B cell (primary cell): Measurements from ENCODE around the gene PRKD2. TPM values are rescaled to one million over a fixed set of nuclear protein-coding genes. Genes with fewer than 3 reads are reported as not detected.

Experiments used
- ATAC-seq: fragments of 200-7000 bp; cut with Tn5 transposase; one replicate; pipeline ENCODE4 v1.10.0; 2021; ENCODE audit warnings: low read depth, mild to moderate bottlenecking, moderate number of reproducible peaks, moderate library complexity
- CTCF ChIA-PET: fragments of 350-600 bp; sonication (Branson Sonifier 250); formaldehyde crosslinking; loops from one replicate; lab custom pipeline; 2021; ENCODE audit warnings: antibody characterized with exemption, inconsistent platforms; lab: Charles Lee
- POLR2A ChIA-PET: fragments of 350-600 bp; sonication (Branson Sonifier 250); formaldehyde crosslinking; loops from one replicate; lab custom pipeline; 2021; ENCODE audit warnings: antibody characterized with exemption; lab: Charles Lee
- DNase-seq: peaks from one replicate; pipeline ENCODE4 v3.0.0; 2013
- H2AFZ ChIP-seq: 2 replicates; pipeline ENCODE4 v1.6.1; 2012; ENCODE audit warnings: mild to moderate bottlenecking, low read depth, low read length; ENCODE audit not compliant: insufficient read depth, poor library complexity, severe bottlenecking
- H3K27ac ChIP-seq, 2 donors: 1 replicate in 1 of 2; 2 replicates in 1 of 2; pipeline ENCODE4 v1.5.1; 2012 to 2013; ENCODE audit warnings: low read length in 2 of 2, mild to moderate bottlenecking in 2 of 2, moderate library complexity in 1 of 2
- H3K27me3 ChIP-seq, 4 experiments: fragments of 200-600 bp in 1 of 4; sonication (generic) in 1 of 4; replicated peaks in 1 of 4; 1 replicate in 2 of 4; 2 replicates in 2 of 4; pipeline versions ENCODE4 v1.6.1 to v1.7.0; 2013 to 2016; ENCODE audit warnings: low read length in 3 of 4, mild to moderate bottlenecking in 2 of 4, mixed read lengths in 1 of 4, moderate library complexity in 1 of 4; ENCODE audit not compliant: insufficient read depth in 4 of 4, control insufficient read depth in 3 of 4; ENCODE audit errors: control extremely low read depth in 1 of 4
- H3K36me3 ChIP-seq, 2 experiments: replicated peaks in 1 of 2; 1 replicate in 1 of 2; 2 replicates in 1 of 2; pipeline versions ENCODE4 v1.6.1 to v1.7.1; 2013; ENCODE audit warnings: low read length in 1 of 2; ENCODE audit not compliant: insufficient read depth in 2 of 2, control insufficient read depth in 1 of 2; ENCODE audit errors: control extremely low read depth in 1 of 2, extremely low read depth in 1 of 2
- H3K4me1 ChIP-seq, 2 donors: fragments of 200-600 bp in 1 of 2; sonication (generic) in 1 of 2; 1 replicate in 1 of 2; 2 replicates in 1 of 2; pipeline versions ENCODE4 v1.5.1 to v1.6.1; 2013 to 2017; ENCODE audit warnings: low read length in 2 of 2; ENCODE audit not compliant: control insufficient read depth in 2 of 2, insufficient read depth in 2 of 2
- H3K4me2 ChIP-seq: replicated peaks from 2 replicates; pipeline ENCODE3; 2012; ENCODE audit warnings: mild to moderate bottlenecking, low read depth, low read length; ENCODE audit not compliant: poor library complexity, severe bottlenecking
- H3K4me3 ChIP-seq, 5 experiments: fragments of 200-600 bp in 1 of 5; sonication (generic) in 1 of 5; 1 replicate in 3 of 5; 2 replicates in 2 of 5; pipeline versions ENCODE4 v1.5.1 to v1.7.0; 2011 to 2016; ENCODE audit warnings: low read length in 4 of 5, mild to moderate bottlenecking in 4 of 5, low read depth in 2 of 5, control low read depth in 1 of 5, moderate library complexity in 1 of 5; ENCODE audit not compliant: insufficient read depth in 1 of 5; ENCODE audit errors: control extremely low read depth in 1 of 5, extremely low read depth in 1 of 5
- H3K79me2 ChIP-seq: fragments of 200-600 bp; sonication (generic); one replicate; pipeline ENCODE4 v1.6.0; 2016; ENCODE audit warnings: low read length; ENCODE audit not compliant: control insufficient read depth, insufficient read depth
- H3K9ac ChIP-seq: fragments of 200-600 bp; sonication (generic); 2 replicates; pipeline ENCODE4 v1.6.1; 2017; ENCODE audit warnings: mild to moderate bottlenecking, low read length, moderate library complexity
- H3K9me3 ChIP-seq, 3 donors: one replicate each; pipeline versions ENCODE4 v1.6.1 to v1.7.1; 2013; ENCODE audit warnings: low read length in 2 of 3; ENCODE audit not compliant: control insufficient read depth in 2 of 3, insufficient read depth in 1 of 3; ENCODE audit errors: control extremely low read depth in 1 of 3
- H4K20me1 ChIP-seq: 2 replicates; pipeline ENCODE4 v1.6.0; 2012; ENCODE audit warnings: mild to moderate bottlenecking, low read length; ENCODE audit not compliant: insufficient read depth, control insufficient read depth, poor library complexity, severe bottlenecking
- H3K27ac Mint-ChIP-seq: one replicate; pipeline ENCODE4 v1.8.0; 2021; ENCODE audit warnings: mixed read lengths
- H3K27me3 Mint-ChIP-seq: one replicate; pipeline ENCODE4 v1.8.0; 2021; ENCODE audit warnings: mixed read lengths
- H3K4me1 Mint-ChIP-seq: one replicate; pipeline ENCODE4 v1.8.0; 2021; ENCODE audit warnings: mixed read lengths
- H3K4me3 Mint-ChIP-seq: one replicate; pipeline ENCODE4 v1.8.0; 2021; ENCODE audit warnings: mixed read lengths
- H3K9me3 Mint-ChIP-seq: one replicate; pipeline ENCODE4 v1.8.0; 2022; ENCODE audit warnings: mixed read lengths; ENCODE audit not compliant: insufficient read depth
- EZH2 ChIP-seq: IDR thresholded peaks from 2 replicates; pipeline ENCODE4 v1.6.1; 2012; ENCODE audit warnings: borderline replicate concordance, low read depth, mild to moderate bottlenecking, moderate library complexity, low read length; ENCODE audit not compliant: insufficient read depth, poor library complexity, severe bottlenecking
- WGBS: methylation state at CpG from one replicate; pipeline ENCODE4 v1.1.5; 2013; ENCODE audit warnings: missing lambda C conversion rate; ENCODE audit not compliant: insufficient coverage; 5-methylcytosine and 5-hydroxymethylcytosine counted together
- intact Hi-C: fragments of 100-400 bp; cut with micrococcal nuclease; formaldehyde crosslinking; loops from one replicate; pipeline ENCODE4 v1.10.0; 2022
- polyA plus RNA-seq: library from polyadenylated mRNA; depleted of rRNA; stranded (reverse); fragments of >200 nt; gene quantifications from 2 replicates; pipeline ENCODE4 v1.2.3, GENCODE V29; 2012
- total RNA-seq, 2 donors: library from RNA; stranded (reverse); fragments of 120-200 nt in 1 of 2; gene quantifications; 1 replicate in 1 of 2; 2 replicates in 1 of 2; pipeline versions ENCODE4 v1.2.3 to v1.2.4, GENCODE V29; 2013 to 2022
- TF ChIP-seq, protein P1 (sequence below): fragments of 200-600 bp; IDR thresholded peaks from one replicate; pipeline ENCODE4 v1.8.0; 2022; ENCODE audit warnings: antibody characterized with exemption, mild to moderate bottlenecking

The PRKD2 gene
- total and polyA plus RNA-seq, 2 donors (not counting 1 experiment from before 2014, with no cell fraction given) = 192 to 208 TPM

GRCh38 chr19:46730187-46730586 lies 13.3 kb upstream of the PRKD2 start:
- ChIA-PET POLR2A (interaction anchor here (4.0 kb wide), 1 partner anchor 11 kb away, joined by 12 read pairs; no protein-coding TSS in a partner anchor), CTCF (interaction anchor here (0.9 to 14.9 kb wide), 12 partner anchors 11 to 118 kb away, joined by 3 to 353 read pairs (median 8); partner anchors contain the start of genes DACT3 and PRKD2)
- H4K20me1 ChIP-seq = peaks cover 62% of the 10 kb centered on the region
- H2AFZ ChIP-seq = no peak overlapping the region
- H3K79me2 ChIP-seq = peaks cover 62% of the 10 kb centered on the region
- Mint-ChIP-seq H3K27me3 (no peaks in the 10 kb centered on the region), H3K4me3 (no peak overlapping the region), H3K9me3 (no peaks in the 10 kb centered on the region), H3K27ac (no peak overlapping the region), H3K4me1 (peaks cover 26% of the 10 kb centered on the region)
- H3K4me1 ChIP-seq = peaks cover 10% of the 10 kb centered on the region in 2 donors
- no peaks in the 10 kb centered on the region for H3K27me3 ChIP-seq
- H3K9me3 ChIP-seq = no peaks in the 10 kb centered on the region
- H3K36me3 ChIP-seq = peaks cover 1 to 88% of the 10 kb centered on the region in 2 experiments
- TF ChIP-seq EZH2 = no peak
- TF ChIP-seq, protein P1, sequence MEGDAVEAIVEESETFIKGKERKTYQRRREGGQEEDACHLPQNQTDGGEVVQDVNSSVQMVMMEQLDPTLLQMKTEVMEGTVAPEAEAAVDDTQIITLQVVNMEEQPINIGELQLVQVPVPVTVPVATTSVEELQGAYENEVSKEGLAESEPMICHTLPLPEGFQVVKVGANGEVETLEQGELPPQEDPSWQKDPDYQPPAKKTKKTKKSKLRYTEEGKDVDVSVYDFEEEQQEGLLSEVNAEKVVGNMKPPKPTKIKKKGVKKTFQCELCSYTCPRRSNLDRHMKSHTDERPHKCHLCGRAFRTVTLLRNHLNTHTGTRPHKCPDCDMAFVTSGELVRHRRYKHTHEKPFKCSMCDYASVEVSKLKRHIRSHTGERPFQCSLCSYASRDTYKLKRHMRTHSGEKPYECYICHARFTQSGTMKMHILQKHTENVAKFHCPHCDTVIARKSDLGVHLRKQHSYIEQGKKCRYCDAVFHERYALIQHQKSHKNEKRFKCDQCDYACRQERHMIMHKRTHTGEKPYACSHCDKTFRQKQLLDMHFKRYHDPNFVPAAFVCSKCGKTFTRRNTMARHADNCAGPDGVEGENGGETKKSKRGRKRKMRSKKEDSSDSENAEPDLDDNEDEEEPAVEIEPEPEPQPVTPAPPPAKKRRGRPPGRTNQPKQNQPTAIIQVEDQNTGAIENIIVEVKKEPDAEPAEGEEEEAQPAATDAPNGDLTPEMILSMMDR = no peak
- ATAC-seq (no peak), DNase-seq (no peak)
- H3K27ac ChIP-seq = no peak overlapping the region
- H3K4me3 ChIP-seq = no peak overlapping the region
- H3K9ac ChIP-seq = no peak overlapping the region
- 98% methylated on average over 8 of the region's 9 CpGs for WGBS
- no peak overlapping the region for H3K4me2 ChIP-seq
- intact Hi-C loops = no loop called here

- Histone ChIP-seq H3K79me2 (peaks cover 64% of the 10 kb centered on the region), H3K9ac (no peak overlapping the region), H3K4me1 (peaks cover 10% of the 10 kb centered on the region in 2 donors), H3K9me3 (no peaks in the 10 kb centered on the region), H3K36me3 (peaks cover 1 to 92% of the 10 kb centered on the region in 2 experiments), H3K27me3 (no peaks in the 10 kb centered on the region), H3K4me2 (no peak overlapping the region), H3K27ac (no peak overlapping the region), H2AFZ (no peak overlapping the region), H4K20me1 (peaks cover 62% of the 10 kb centered on the region), H3K4me3 (no peak overlapping the region)
- TF ChIP-seq EZH2 = no peak
- TF ChIP-seq, protein P1 = no peak
- POLR2A ChIA-PET = interaction anchor here (1.1 to 4.0 kb wide), 3 partner anchors 11 to 25 kb away, joined by 3 to 18 read pairs (median 12); no protein-coding TSS in a partner anchor
- Mint-ChIP-seq H3K27me3 (no peaks in the 10 kb centered on the region), H3K9me3 (no peaks in the 10 kb centered on the region), H3K4me1 (peaks cover 26% of the 10 kb centered on the region), H3K27ac (no peak overlapping the region), H3K4me3 (no peak overlapping the region)
- intact Hi-C loops = loop anchor here (5.0 kb wide), 1 partner anchor 37 kb away; no protein-coding TSS in a partner anchor
- ATAC-seq (no peak), DNase-seq (no peak)
- CTCF ChIA-PET = interaction anchor here (0.9 to 14.9 kb wide), 15 partner anchors 8 to 117 kb away, joined by 3 to 353 read pairs (median 7); partner anchors contain the start of genes DACT3 and PRKD2
- WGBS = 43% methylated on average over 6 of the region's 7 CpGs
Observed at GRCh38 chr19:46729696-46730095, 12.8 kb upstream of the PRKD2 start.
